Neural progenitor cell (in vitro differentiated cells): ENCODE measurements around the gene CTNNBL1. TPM values are rescaled to one million over a fixed set of nuclear protein-coding genes. Genes with fewer than 3 reads are reported as not detected.

Experiments used
- DNase-seq: peaks from one replicate; pipeline ENCODE4 v3.0.0-alpha.2; 2016; ENCODE audit warnings: low spot score
- H2AFZ ChIP-seq: fragments of 200-600 bp; sonication (generic); replicated peaks from 2 replicates; pipeline ENCODE4 v1.6.1; 2016; ENCODE audit warnings: antibody characterized with exemption
- H3F3A ChIP-seq: fragments of 200-600 bp; sonication (generic); 2 replicates; pipeline ENCODE4 v1.6.1; 2016; ENCODE audit warnings: antibody characterized with exemption, low read depth
- H3K27ac ChIP-seq: fragments of 200-600 bp; sonication (generic); 2 replicates; pipeline ENCODE4 v1.5.1; 2016; ENCODE audit warnings: mild to moderate bottlenecking
- H3K27me3 ChIP-seq: fragments of 200-600 bp; sonication (generic); 2 replicates; pipeline ENCODE4 v1.6.1; 2016; ENCODE audit warnings: mild to moderate bottlenecking, moderate library complexity
- H3K36me3 ChIP-seq: fragments of 200-600 bp; sonication (generic); 2 replicates; pipeline ENCODE4 v1.5.1; 2016
- H3K4me1 ChIP-seq: fragments of 200-600 bp; sonication (generic); 2 replicates; pipeline ENCODE4 v1.6.1; 2016; ENCODE audit warnings: mixed run types
- H3K4me2 ChIP-seq: fragments of 200-600 bp; sonication (generic); 2 replicates; pipeline ENCODE4 v1.6.1; 2016
- H3K4me3 ChIP-seq: fragments of 200-600 bp; sonication (generic); 2 replicates; pipeline ENCODE4 v1.5.1; 2016
- H3K79me2 ChIP-seq: fragments of 200-600 bp; sonication (generic); 2 replicates; pipeline ENCODE4 v1.6.1; 2016; ENCODE audit warnings: low read depth
- H3K9ac ChIP-seq: fragments of 200-600 bp; sonication (generic); 2 replicates; pipeline ENCODE4 v1.6.1; 2016
- H3K9me3 ChIP-seq: fragments of 200-600 bp; sonication (generic); 2 replicates; pipeline ENCODE4 v1.5.1; 2016; ENCODE audit warnings: low read depth
- H4K20me1 ChIP-seq: fragments of 200-600 bp; sonication (generic); 2 replicates; pipeline ENCODE4 v1.6.1; 2016; ENCODE audit warnings: low read depth
- H3K27ac Mint-ChIP-seq: 3 replicates; pipeline ENCODE4 v1.8.0; 2021; ENCODE audit warnings: mixed read lengths
- H3K27me3 Mint-ChIP-seq: 2 replicates; pipeline ENCODE4 v1.8.0; 2022; ENCODE audit warnings: low read depth, mild to moderate bottlenecking, inconsistent platforms, moderate library complexity, mixed read lengths; ENCODE audit not compliant: insufficient read depth
- H3K36me3 Mint-ChIP-seq: 3 replicates; pipeline ENCODE4 v1.8.0; 2021; ENCODE audit warnings: mixed read lengths
- H3K4me1 Mint-ChIP-seq: 3 replicates; pipeline ENCODE4 v1.8.0; 2021; ENCODE audit warnings: mixed read lengths
- H3K4me3 Mint-ChIP-seq: 3 replicates; pipeline ENCODE4 v1.8.0; 2021; ENCODE audit warnings: mild to moderate bottlenecking, moderate library complexity, mixed read lengths
- H3K9me3 Mint-ChIP-seq: 3 replicates; pipeline ENCODE4 v1.8.0; 2020; ENCODE audit warnings: mixed read lengths
- EZH2 ChIP-seq: fragments of 200-600 bp; sonication (generic); IDR thresholded peaks from 2 replicates; pipeline ENCODE4 v1.6.1; 2017; ENCODE audit warnings: antibody characterized with exemption, mild to moderate bottlenecking, moderate library complexity
- EZH2phosphoT487 ChIP-seq: fragments of 200-600 bp; sonication (generic); IDR thresholded peaks from 2 replicates; pipeline ENCODE4 v1.6.1; 2017; ENCODE audit warnings: antibody characterized with exemption
- total RNA-seq: library from RNA; depleted of rRNA; stranded (reverse); fragments of >200 nt; gene quantifications from 2 replicates; pipeline ENCODE4 v1.2.3, GENCODE V29; 2015; ENCODE audit warnings: low replicate concordance
- TF ChIP-seq, protein P1 (sequence below): fragments of 200-600 bp; sonication (generic); IDR thresholded peaks from 2 replicates; pipeline ENCODE4 v1.5.1; 2017; ENCODE audit warnings: antibody characterized with exemption, mild to moderate bottlenecking

Gene CTNNBL1
- total RNA-seq, 1 donor from 2014 or later: 54.5 TPM

DNA sequence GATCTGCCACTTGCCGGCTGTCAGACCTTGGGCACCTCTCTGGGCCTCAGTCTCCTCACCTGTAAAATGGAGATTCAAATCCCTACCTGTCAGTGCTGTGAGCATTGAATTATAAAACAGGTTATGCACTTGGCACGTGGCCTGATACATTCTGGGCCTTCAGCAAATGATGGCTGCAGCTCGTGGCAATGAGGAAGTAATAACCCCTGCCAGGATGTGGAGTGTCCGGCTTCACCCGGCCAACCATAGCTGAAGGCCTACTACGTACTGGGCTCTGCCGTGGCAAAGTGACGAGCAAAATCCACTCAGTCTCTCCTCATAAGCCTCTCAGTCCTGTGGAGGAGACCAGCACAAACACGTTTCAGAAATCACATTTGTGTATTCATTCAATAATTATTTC is 198.2 kb downstream of the CTNNBL1 start:
- H3K9ac ChIP-seq: no peak overlapping the region
- H3K4me3 Mint-ChIP-seq: no peak overlapping the region
- no peaks in the 10 kb centered on the region for H3K27me3 ChIP-seq
- peaks cover under 1% of the 10 kb centered on the region for H3K27me3 Mint-ChIP-seq
- H3K4me1 ChIP-seq: peaks cover 2% of the 10 kb centered on the region
- no peaks in the 10 kb centered on the region for H3K36me3 ChIP-seq
- TF ChIP-seq, protein P1, sequence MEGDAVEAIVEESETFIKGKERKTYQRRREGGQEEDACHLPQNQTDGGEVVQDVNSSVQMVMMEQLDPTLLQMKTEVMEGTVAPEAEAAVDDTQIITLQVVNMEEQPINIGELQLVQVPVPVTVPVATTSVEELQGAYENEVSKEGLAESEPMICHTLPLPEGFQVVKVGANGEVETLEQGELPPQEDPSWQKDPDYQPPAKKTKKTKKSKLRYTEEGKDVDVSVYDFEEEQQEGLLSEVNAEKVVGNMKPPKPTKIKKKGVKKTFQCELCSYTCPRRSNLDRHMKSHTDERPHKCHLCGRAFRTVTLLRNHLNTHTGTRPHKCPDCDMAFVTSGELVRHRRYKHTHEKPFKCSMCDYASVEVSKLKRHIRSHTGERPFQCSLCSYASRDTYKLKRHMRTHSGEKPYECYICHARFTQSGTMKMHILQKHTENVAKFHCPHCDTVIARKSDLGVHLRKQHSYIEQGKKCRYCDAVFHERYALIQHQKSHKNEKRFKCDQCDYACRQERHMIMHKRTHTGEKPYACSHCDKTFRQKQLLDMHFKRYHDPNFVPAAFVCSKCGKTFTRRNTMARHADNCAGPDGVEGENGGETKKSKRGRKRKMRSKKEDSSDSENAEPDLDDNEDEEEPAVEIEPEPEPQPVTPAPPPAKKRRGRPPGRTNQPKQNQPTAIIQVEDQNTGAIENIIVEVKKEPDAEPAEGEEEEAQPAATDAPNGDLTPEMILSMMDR: no peak
- TF ChIP-seq EZH2: no peak
- no peaks in the 10 kb centered on the region for H3K9me3 Mint-ChIP-seq
- no peaks in the 10 kb centered on the region for H3K9me3 ChIP-seq
- H3K27ac Mint-ChIP-seq: no peak overlapping the region
- no peaks in the 10 kb centered on the region for H3K36me3 Mint-ChIP-seq
- no peaks in the 10 kb centered on the region for H3K79me2 ChIP-seq
- no peak overlapping the region for H3K4me3 ChIP-seq
- no peaks in the 10 kb centered on the region for H4K20me1 ChIP-seq
- H2AFZ ChIP-seq: no peak overlapping the region
- no peak for DNase-seq
- H3K4me1 Mint-ChIP-seq: peaks cover 11% of the 10 kb centered on the region
- H3F3A ChIP-seq: peaks cover 5% of the 10 kb centered on the region
- H3K27ac ChIP-seq: no peak overlapping the region
- H3K4me2 ChIP-seq: no peak overlapping the region

DNA sequence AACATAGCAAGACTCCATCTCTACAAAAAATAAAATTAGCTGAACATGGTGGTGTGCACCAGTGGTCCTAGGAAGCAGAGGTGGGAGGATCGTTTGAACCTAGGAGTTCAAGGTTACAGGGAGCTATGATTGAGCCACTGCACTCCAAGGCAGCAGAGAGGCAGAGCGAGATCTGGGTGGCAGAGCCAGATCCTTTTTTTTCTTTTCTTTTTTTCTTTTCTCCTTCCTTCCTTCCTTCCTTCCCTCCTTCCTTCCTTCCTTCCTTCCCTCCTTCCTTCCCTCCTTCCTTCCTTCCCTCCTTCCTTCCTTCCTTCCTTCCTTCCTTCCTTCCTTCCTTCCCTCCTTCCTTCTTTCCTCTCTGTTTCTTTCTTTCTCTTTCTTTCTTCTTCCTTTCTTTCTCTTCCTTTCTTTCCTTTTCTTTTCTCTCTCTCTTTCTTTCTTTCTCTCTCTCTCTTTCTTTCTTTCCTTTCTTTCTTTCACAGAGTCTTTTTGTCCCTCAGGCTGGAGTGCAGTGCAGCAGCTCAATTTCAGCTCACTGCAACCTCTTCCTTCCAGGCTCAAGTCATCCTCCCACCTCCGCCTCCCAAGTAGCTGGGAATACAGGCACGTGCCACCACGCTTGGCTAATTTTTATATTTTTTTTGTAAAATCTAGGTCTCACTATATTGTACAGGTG is 199.9 kb downstream of the CTNNBL1 start:
- H3K9ac ChIP-seq: no peak overlapping the region
- no peak overlapping the region for H3K27ac ChIP-seq
- TF ChIP-seq, protein P1: no peak
- TF ChIP-seq EZH2: no peak
- peak overlapping the region; percentile 67 for H3K27ac Mint-ChIP-seq
- H3K9me3 Mint-ChIP-seq: no peaks in the 10 kb centered on the region
- H3K4me2 ChIP-seq: no peak overlapping the region
- H3K4me1 ChIP-seq: peaks cover 4% of the 10 kb centered on the region
- H3K4me1 Mint-ChIP-seq: peaks cover 19% of the 10 kb centered on the region
- peaks cover 2% of the 10 kb centered on the region for H3K27me3 Mint-ChIP-seq
- DNase-seq: no peak
- H2AFZ ChIP-seq: no peak overlapping the region
- H3K27me3 ChIP-seq: no peaks in the 10 kb centered on the region
- H3K9me3 ChIP-seq: no peaks in the 10 kb centered on the region
- H3K79me2 ChIP-seq: no peaks in the 10 kb centered on the region
- peaks cover 5% of the 10 kb centered on the region for H3F3A ChIP-seq
- H3K4me3 Mint-ChIP-seq: no peak overlapping the region
- H3K36me3 ChIP-seq: no peaks in the 10 kb centered on the region
- H3K4me3 ChIP-seq: no peak overlapping the region
- H4K20me1 ChIP-seq: no peaks in the 10 kb centered on the region
- H3K36me3 Mint-ChIP-seq: no peaks in the 10 kb centered on the region

DNA sequence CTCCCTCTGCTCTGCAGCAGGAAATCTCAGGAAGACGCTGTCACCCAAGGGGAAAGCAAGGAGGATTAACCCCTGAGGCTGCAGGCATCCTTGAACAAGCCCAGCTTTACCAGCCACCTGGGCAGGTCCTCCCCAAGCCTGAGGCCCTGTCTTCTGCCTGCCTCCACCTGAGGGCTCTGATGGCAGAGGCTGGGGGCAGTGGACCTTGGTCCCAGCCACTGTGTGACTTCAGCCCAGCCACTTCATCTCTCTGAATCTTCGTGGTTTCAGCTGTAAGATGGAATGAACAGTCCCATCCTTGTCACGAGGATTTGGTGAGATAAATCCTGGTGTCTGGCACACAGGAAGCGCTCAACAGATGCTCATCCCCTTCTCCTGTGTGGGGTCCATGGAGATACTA is 200.6 kb downstream of the CTNNBL1 start:
- Histone ChIP-seq H3K4me2 (no peak overlapping the region), H3K4me3 (no peak overlapping the region), H3F3A (peaks cover 5% of the 10 kb centered on the region), H2AFZ (no peak overlapping the region), H3K79me2 (no peaks in the 10 kb centered on the region), H3K27me3 (no peaks in the 10 kb centered on the region), H3K36me3 (no peaks in the 10 kb centered on the region), H3K9me3 (no peaks in the 10 kb centered on the region), H3K27ac (no peak overlapping the region), H3K4me1 (peaks cover 4% of the 10 kb centered on the region), H3K9ac (no peak overlapping the region), H4K20me1 (no peaks in the 10 kb centered on the region)
- H3K4me3 Mint-ChIP-seq: no peak overlapping the region
- no peaks in the 10 kb centered on the region for H3K9me3 Mint-ChIP-seq
- no peak for TF ChIP-seq EZH2phosphoT487
- TF ChIP-seq, protein P1: no peak
- TF ChIP-seq EZH2: no peak
- H3K27me3 Mint-ChIP-seq: peaks cover 5% of the 10 kb centered on the region
- no peak overlapping the region for H3K27ac Mint-ChIP-seq
- no peaks in the 10 kb centered on the region for H3K36me3 Mint-ChIP-seq
- peaks cover 26% of the 10 kb centered on the region for H3K4me1 Mint-ChIP-seq
- DNase-seq: no peak
